Suprapubic skin (tissue), 4 donors: Measurements from ENCODE around the gene GPR139.

ENCODE experiments used
- EP300 ChIP-seq: sonication (generic); formaldehyde crosslinking; IDR thresholded peaks from one replicate; pipeline ENCODE4 v1.6.1; 2017; ENCODE audit warnings: antibody characterized with exemption
- POLR2A ChIP-seq, 2 donors: fragments of 450-650 bp; IDR thresholded peaks; one replicate each; pipeline ENCODE4 v1.6.1; 2017; ENCODE audit warnings: antibody characterized with exemption in 2 of 2, mild to moderate bottlenecking in 2 of 2, moderate library complexity in 2 of 2
- POLR2AphosphoS5 ChIP-seq, 3 donors: sonication (generic); formaldehyde crosslinking; IDR thresholded peaks; one replicate each; pipeline ENCODE4 v1.6.1; 2017; ENCODE audit warnings: antibody characterized with exemption in 3 of 3
- TF ChIP-seq, protein P1 (sequence below), 2 donors: fragments of 200-600 bp in 1 of 2; fragments of 450-650 bp in 1 of 2; sonication (generic) in 1 of 2; IDR thresholded peaks; one replicate each; pipeline ENCODE4 v1.5.1; 2016 to 2019; ENCODE audit warnings: antibody characterized with exemption in 2 of 2, mild to moderate bottlenecking in 1 of 2, moderate library complexity in 1 of 2

GRCh38 chr16:19991614-19992013 is 82.1 kb downstream of the GPR139 start:
- no peak for TF ChIP-seq POLR2A (IDR thresholded peaks at IDR 0.05)
- TF ChIP-seq, protein P1, sequence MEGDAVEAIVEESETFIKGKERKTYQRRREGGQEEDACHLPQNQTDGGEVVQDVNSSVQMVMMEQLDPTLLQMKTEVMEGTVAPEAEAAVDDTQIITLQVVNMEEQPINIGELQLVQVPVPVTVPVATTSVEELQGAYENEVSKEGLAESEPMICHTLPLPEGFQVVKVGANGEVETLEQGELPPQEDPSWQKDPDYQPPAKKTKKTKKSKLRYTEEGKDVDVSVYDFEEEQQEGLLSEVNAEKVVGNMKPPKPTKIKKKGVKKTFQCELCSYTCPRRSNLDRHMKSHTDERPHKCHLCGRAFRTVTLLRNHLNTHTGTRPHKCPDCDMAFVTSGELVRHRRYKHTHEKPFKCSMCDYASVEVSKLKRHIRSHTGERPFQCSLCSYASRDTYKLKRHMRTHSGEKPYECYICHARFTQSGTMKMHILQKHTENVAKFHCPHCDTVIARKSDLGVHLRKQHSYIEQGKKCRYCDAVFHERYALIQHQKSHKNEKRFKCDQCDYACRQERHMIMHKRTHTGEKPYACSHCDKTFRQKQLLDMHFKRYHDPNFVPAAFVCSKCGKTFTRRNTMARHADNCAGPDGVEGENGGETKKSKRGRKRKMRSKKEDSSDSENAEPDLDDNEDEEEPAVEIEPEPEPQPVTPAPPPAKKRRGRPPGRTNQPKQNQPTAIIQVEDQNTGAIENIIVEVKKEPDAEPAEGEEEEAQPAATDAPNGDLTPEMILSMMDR (IDR thresholded peaks at IDR 0.05) = no peak
- no peak for TF ChIP-seq EP300
- TF ChIP-seq POLR2AphosphoS5 (IDR thresholded peaks at IDR 0.05) = no peak
